Breast epithelium (tissue), 3 donors: ENCODE measurements around the gene JOSD2.

Experiments
- POLR2A ChIP-seq: fragments of 450-650 bp; IDR thresholded peaks from one replicate; pipeline ENCODE4 v1.6.1; 2016; ENCODE audit warnings: antibody characterized with exemption, mild to moderate bottlenecking, moderate library complexity
- TF ChIP-seq, protein P1 (sequence below), 3 donors: fragments of 450-650 bp; IDR thresholded peaks; one replicate each; pipeline ENCODE4 v1.5.1; 2016 to 2017; ENCODE audit warnings: antibody characterized with exemption in 3 of 3, mild to moderate bottlenecking in 3 of 3, moderate library complexity in 3 of 3

DNA sequence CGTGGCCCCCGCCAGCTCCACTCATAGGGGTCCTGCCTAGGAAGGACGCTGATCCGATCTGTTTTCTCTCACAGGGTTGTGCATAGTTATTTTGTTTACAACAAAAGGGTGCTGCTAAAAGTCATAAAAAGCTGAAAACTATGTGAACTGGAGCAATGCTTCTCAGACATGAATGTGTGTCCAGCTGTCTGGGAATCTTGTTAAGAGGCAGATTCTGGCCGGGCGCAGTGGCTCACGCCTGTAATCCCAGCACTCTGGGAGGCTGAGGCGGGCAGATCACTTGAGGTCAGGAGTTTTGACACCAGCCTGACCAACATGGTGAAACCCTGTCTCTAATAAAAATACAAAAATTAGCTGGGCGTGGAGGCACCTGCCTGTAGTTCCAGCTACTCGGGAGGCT lies 48.6 kb upstream of the JOSD2 start:
- TF ChIP-seq, protein P1, sequence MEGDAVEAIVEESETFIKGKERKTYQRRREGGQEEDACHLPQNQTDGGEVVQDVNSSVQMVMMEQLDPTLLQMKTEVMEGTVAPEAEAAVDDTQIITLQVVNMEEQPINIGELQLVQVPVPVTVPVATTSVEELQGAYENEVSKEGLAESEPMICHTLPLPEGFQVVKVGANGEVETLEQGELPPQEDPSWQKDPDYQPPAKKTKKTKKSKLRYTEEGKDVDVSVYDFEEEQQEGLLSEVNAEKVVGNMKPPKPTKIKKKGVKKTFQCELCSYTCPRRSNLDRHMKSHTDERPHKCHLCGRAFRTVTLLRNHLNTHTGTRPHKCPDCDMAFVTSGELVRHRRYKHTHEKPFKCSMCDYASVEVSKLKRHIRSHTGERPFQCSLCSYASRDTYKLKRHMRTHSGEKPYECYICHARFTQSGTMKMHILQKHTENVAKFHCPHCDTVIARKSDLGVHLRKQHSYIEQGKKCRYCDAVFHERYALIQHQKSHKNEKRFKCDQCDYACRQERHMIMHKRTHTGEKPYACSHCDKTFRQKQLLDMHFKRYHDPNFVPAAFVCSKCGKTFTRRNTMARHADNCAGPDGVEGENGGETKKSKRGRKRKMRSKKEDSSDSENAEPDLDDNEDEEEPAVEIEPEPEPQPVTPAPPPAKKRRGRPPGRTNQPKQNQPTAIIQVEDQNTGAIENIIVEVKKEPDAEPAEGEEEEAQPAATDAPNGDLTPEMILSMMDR (IDR thresholded peaks at IDR 0.05) = no peak
- no peak for TF ChIP-seq POLR2A
